22Rv1 (cell line): ENCODE data around the gene PLAAT4.

Source experiments
- ZFX ChIP-seq: fragments of 450-650 bp; IDR thresholded peaks from 2 replicates; pipeline ENCODE4 v1.6.1; 2017; ENCODE audit warnings: antibody characterized with exemption, borderline replicate concordance
- TF ChIP-seq, protein P1 (sequence below): fragments of 450-650 bp; IDR thresholded peaks from 2 replicates; pipeline ENCODE4 v1.5.1; 2017; ENCODE audit warnings: mild to moderate bottlenecking

GRCh38 chr11:63532117-63532516, 4.5 kb upstream of the PLAAT4 start:
- TF ChIP-seq, protein P1, sequence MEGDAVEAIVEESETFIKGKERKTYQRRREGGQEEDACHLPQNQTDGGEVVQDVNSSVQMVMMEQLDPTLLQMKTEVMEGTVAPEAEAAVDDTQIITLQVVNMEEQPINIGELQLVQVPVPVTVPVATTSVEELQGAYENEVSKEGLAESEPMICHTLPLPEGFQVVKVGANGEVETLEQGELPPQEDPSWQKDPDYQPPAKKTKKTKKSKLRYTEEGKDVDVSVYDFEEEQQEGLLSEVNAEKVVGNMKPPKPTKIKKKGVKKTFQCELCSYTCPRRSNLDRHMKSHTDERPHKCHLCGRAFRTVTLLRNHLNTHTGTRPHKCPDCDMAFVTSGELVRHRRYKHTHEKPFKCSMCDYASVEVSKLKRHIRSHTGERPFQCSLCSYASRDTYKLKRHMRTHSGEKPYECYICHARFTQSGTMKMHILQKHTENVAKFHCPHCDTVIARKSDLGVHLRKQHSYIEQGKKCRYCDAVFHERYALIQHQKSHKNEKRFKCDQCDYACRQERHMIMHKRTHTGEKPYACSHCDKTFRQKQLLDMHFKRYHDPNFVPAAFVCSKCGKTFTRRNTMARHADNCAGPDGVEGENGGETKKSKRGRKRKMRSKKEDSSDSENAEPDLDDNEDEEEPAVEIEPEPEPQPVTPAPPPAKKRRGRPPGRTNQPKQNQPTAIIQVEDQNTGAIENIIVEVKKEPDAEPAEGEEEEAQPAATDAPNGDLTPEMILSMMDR, result no peak
- no peak for TF ChIP-seq ZFX
